ENCODE data around the gene DTNBP1. TPM values are rescaled to one million over a fixed set of nuclear protein-coding genes. Genes with fewer than 3 reads are reported as not detected.
A peak's percentile ranks its signal among the peaks of the same experiment; 100 is the strongest.

DTNBP1 gene
- total and polyA plus RNA-seq, 12 donors, result 4.2 to 17.1 (median 9.0) TPM

GRCh38 chr6:15477746-15478145 lies 185.1 kb downstream of the DTNBP1 start:
- no peaks in the 10 kb centered on the region for H3K9me3 ChIP-seq (replicated peaks in 1 of 3)
- H3K36me3 ChIP-seq (replicated peaks in 1 of 2), result no peaks in the 10 kb centered on the region
- TF ChIP-seq POLR2A (IDR thresholded peaks at IDR 0.05) (no peak), CTCF (IDR thresholded peaks at IDR 0.05) (no peak)
- H3K4me1 ChIP-seq (replicated peaks in 1 of 2), result peaks cover 0 to 25% of the 10 kb centered on the region in 2 donors
- WGBS, 4 donors, result 49 to 79% (median 59%) methylated on average over 5 of the region's 5 CpGs
- H3K27me3 ChIP-seq, result no peaks in the 10 kb centered on the region
- DNase-seq, result peak in 1 of 7 donors; percentile 33
- H3K4me3 ChIP-seq, result no peak overlapping the region
- no peak overlapping the region for H3K27ac ChIP-seq
- intact Hi-C loops (cut with DNase I), result no loop called here

GRCh38 chr6:15476631-15477380 lies 186.0 kb downstream of the DTNBP1 start:
- intact Hi-C loops (cut with DNase I), result no loop called here
- no peaks in the 10 kb centered on the region for H3K9me3 ChIP-seq (replicated peaks in 1 of 3)
- TF ChIP-seq POLR2A (IDR thresholded peaks at IDR 0.05), result no peak
- TF ChIP-seq CTCF (IDR thresholded peaks at IDR 0.05), result no peak
- peaks cover 0 to 29% of the 10 kb centered on the region in 2 donors for H3K4me1 ChIP-seq (replicated peaks in 1 of 2)
- no peaks in the 10 kb centered on the region for H3K27me3 ChIP-seq
- WGBS, 4 donors, result 29 to 45% (median 39%) methylated on average over 7 of the region's 7 CpGs
- no peaks in the 10 kb centered on the region for H3K36me3 ChIP-seq (replicated peaks in 1 of 2)
- peak overlapping the region in 2 of 5 donors; percentile 45 to 52 for H3K27ac ChIP-seq
- DNase-seq, result peak in 1 of 7 donors; percentile 46
- H3K4me3 ChIP-seq, result no peak overlapping the region

- 80 to 85% (median 82%) methylated on average over 4 of the region's 4 CpGs for WGBS, 4 donors
- Histone ChIP-seq H3K9me3 (replicated peaks in 1 of 3) (no peaks in the 10 kb centered on the region), H3K27me3 (no peaks in the 10 kb centered on the region), H3K36me3 (replicated peaks in 1 of 2) (no peaks in the 10 kb centered on the region), H3K4me3 (no peak overlapping the region), H3K4me1 (replicated peaks in 1 of 2) (peaks cover 0 to 29% of the 10 kb centered on the region in 2 donors), H3K27ac (peak overlapping the region in 2 of 5 donors; percentile 13 to 52)
- DNase-seq, result no peak
- TF ChIP-seq CTCF (IDR thresholded peaks at IDR 0.05) (no peak), POLR2A (IDR thresholded peaks at IDR 0.05) (no peak)
- intact Hi-C loops (cut with DNase I), result no loop called here
Measured at GRCh38 chr6:15475872-15476271, 187.0 kb downstream of the DTNBP1 start.

GRCh38 chr6:15475261-15475660 lies 187.6 kb downstream of the DTNBP1 start:
- Histone ChIP-seq H3K4me3 (no peak overlapping the region), H3K36me3 (replicated peaks in 1 of 2) (no peaks in the 10 kb centered on the region), H3K9me3 (replicated peaks in 1 of 3) (no peaks in the 10 kb centered on the region), H3K4me1 (replicated peaks in 1 of 2) (peaks cover 0 to 29% of the 10 kb centered on the region in 2 donors), H3K27me3 (no peaks in the 10 kb centered on the region), H3K27ac (no peak overlapping the region)
- intact Hi-C loops (cut with DNase I), result no loop called here
- no peak for DNase-seq
- WGBS, 4 donors, result 79 to 95% (median 87%) methylated on average over 6 of the region's 6 CpGs
- TF ChIP-seq POLR2A (IDR thresholded peaks at IDR 0.05) (no peak), CTCF (IDR thresholded peaks at IDR 0.05) (no peak)

Data from adrenal gland (tissue), 12 donors.